Fibroblast of peridontal ligament (primary cell): ENCODE results near the gene DESI1.
A peak's percentile ranks its signal among the peaks of the same experiment; 100 is the strongest.
"Not testable (repeated sequence)": the region's sequence is repeated elsewhere in the genome, so short reads cannot be mapped to it uniquely, and the experiment has no call there.

Source experiments
- DNase-seq: peaks from one replicate; pipeline ENCODE4 v3.0.0-alpha.2; 2010; ENCODE audit errors: extremely low read depth

The DESI1 gene

DNA sequence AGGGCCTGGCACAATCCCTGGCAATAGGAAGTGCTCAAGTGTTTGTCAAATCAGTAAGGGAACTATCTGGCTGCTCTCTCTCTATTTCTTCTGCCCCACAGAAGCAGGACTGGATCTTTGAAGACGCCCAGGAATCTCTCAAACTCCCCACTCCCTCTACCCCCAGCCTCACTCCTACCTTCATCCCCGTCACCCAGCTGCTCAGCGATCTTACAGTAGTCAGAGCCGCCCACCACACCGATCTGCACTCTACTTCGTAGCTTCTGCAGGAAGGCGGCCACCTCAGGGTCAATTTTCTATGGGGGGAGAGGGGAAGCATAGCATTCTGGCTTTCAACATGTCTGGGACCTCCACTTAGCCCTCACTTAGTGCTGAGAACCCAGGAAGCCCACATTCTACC is 34.9 kb downstream of the DESI1 start:
- DNase-seq, result no peak

DNA sequence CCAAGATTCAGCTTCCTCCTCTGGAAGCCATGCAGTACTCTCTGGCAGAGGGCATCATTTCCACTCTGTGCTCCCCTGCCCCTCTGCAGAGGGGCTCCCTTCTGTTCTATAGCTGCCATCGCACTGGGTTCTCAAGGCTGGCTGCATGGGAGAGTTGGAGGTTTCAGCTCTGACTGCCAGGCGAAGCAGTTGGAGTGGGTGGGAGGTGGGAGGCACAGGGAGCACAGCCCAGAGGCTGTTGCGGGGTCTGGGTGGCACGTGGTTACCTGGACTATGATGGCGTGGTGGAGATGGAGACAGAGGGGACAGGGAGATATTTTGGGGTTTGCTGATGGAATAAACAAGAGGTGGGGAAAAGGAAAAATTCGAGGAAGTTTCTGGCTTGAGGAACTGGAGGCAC is 36.0 kb downstream of the DESI1 start:
- DNase-seq, result no peak

DNA sequence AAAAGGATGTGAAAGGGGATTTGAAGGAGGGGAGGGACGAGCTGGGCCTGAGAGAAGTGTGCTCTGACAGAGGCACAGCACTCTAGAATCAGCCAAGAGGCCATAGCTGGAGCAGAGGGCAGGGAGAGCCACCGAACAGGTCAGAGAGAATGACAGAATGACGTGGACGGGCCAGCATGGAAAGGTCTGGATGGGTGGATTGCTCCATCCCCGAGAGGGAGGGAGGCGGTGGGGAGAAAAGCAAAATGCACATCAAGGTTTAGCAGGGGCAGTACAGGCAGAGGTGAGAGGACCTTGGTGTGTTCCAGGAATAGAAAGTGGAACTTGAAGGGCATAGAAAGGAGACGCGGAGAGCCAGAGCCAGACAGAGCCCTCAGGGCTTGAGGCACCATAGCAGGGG is 38.1 kb downstream of the DESI1 start:
- no peak for DNase-seq

DNA sequence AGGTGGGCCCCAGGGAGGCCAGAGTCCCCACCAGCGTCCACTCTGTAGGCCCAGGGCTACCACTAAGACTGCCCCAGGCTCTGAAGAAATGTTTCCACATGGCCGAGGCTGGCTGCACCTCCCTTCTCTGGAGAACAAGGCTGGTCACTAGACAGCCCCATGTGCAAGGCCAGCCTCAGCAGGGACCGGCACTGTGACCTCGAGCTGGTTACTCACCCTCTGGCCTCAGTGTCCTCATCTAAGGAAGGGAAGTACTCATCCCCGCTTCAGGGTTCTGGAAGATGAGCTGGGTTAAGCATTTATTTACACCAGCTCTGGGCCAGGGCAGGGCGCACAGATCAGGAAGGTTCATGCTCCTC is 40.9 kb downstream of the DESI1 start:
- no peak for DNase-seq

DNA sequence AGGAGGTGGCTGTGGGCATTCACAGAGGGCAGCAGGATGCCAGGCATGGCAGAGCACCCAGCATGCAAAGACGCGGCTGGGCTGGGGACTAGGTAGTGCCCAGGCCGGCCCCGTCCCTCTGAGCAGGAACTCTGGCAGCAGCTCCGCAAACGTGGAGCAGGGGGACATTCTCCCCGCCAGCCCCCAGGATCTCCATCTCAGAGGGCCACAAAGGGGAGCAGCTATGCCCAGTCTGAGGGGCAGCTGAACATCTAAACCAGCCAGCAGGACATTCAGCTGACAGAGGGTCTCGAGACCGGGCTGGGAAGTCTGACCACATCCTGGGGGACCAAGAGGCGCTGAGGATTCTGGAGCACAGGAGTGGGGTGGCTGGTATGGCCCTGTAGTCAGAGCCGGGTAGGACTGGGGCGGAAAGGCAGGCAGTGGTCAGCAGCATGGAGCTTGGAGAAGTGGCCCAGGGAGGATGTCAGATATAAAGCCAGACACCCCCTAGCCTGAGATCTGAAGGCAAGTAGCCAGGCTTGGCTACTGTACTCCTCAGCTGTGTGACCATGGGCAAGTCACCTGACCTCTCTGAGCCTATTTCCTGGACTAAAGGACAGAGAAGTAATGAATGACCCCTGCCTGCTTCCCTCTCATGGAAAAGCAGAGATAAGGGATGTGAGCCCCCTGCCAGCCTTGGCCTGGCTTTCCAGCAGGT is 41.4 kb downstream of the DESI1 start:
- no peak for DNase-seq

DNA sequence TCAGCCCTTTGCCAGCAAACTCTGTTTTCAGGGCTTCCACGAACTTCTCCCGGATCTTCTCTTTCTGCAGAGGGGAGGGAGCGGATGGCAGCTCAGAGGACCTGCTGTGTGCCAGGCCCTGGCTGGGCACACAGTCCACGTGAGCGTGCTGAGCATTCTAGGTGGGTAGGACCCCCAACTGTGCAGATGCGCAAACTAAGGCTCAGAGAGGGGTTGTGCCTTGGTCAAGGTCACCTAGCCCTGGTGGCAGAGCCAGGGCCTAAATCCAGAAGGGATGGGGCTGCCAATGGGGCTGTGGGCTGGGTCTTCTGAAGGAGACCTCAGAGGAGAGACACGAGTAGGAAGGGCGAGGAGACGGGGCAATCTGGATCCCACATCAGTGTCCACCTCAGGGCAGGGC is 42.0 kb downstream of the DESI1 start:
- DNase-seq, result no peak

DNA sequence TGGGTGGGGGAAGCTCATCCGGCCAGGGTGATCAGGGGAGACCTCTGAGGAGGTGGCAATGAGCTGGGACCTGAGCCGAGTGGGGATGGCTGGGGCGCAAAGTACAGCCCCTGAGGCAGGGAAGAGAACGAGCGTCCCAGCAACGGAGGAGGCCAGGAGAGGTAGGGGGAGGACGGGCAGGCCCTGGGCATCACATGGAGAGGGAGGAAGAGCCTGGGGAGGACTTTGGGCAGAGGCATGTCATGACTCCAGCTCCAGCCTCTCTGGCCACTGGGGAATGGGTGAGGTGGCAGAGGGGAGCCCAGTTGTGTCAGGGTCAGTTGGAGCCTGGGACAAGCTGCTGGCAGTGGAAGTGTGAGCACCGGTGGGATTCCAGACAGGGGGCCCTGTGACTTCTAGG is 42.7 kb downstream of the DESI1 start:
- DNase-seq, result no peak

DNA sequence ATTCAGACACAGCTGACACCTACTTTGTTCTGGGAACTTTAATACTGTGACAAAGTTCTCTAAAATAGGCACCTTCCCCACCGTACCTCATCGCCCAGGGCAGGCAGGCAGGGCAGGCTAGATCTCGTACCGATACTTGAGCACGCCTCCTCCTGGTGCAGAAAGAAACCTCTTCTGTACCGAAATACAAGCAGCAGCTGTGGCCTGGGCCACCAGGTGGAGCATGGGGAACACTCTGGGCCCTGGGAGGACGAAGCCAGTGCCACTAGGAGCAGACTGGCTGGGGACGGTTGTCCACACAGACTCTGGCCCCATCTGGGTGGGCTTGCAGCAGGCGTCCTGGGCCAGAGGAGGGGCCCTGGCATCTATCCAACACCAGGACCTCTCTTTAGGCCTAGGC is 44.0 kb downstream of the DESI1 start:
- DNase-seq, result peak; percentile 25

DNA sequence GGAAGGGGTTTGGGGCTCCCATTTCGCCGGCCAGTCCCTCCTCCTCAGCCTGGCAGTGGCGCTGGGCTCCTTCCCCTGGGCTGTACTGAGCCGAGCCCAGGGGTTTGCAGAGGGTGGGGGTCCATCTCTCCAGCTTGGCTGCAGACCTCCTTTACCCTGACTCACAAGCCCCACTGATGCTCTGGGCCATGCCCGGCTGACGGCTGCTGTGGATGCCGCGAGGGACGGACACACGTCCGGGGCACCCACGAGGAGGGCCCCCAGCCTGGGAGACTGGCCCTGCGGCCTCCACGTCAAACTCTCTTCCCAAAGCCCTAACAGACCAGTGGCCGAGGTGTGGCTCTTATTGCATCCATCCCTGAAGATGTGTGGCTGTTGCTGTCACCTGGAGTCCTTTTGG is 45.3 kb downstream of the DESI1 start:
- DNase-seq, result no peak

DNA sequence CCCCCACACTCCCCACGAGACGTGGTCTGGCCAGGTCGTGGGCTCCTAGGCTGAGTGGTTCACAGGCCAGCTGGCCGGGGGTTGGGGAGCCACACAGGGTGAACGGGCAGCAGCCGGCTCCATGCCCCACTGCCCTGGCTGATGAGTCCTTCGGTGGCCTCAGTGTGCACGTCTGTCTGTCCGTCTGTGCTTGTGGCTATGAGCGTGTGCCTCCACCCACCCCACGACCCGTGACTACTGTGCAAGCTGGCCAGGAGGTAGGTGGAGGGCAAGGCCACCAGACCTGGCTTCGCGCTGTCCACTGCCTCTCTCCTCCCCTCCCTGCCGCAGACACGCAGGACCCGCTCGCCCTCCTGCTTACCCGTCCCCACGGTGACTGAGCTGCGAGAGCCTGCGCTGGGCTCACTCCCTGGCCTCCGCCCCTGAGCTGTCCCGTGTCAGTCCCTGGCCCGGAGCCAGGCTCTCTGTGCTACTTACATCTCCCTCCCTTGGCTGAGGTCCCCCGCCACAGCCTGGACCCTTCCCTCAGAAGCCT is 45.9 kb downstream of the DESI1 start:
- no peak for DNase-seq

DNA sequence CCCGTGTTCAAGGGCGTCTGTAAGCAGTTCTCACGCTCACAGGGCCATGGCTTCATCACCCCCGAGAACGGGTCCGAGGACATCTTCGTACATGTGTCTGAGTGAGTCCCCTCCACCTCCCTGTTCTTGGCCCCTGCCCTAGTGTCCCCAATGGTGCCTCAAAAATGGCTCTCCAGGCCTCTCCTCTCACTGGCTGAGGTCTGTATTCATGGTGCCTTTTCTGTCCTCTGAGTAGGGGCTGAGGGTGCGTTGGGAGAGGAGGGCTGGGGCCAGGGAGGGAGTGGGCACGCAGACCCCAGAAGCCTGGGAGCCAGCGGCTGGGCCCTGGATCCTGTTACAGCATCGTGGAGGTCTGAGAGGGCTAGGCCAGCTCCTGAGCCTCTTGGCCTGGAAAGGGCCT is 47.2 kb downstream of the DESI1 start:
- DNase-seq, result no peak

DNA sequence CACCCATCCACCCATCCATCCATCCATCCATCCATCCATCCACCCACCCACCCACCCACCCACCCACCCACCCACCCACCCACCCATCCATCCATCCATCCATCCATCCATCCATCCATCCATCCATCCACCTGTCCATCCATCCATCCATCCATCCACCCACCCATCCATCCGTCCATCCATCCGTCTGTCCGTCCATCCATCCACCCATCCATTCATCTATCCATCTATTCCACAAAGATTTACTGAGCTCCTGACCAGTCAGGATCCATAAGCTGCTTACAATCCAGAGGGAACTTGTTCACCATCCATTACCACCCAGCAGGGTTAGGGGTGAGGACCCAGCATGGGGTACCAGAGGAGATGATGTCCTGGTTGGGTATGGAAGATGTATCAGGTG is 48.5 kb downstream of the DESI1 start:
- not testable (repeated sequence) for DNase-seq

DNA sequence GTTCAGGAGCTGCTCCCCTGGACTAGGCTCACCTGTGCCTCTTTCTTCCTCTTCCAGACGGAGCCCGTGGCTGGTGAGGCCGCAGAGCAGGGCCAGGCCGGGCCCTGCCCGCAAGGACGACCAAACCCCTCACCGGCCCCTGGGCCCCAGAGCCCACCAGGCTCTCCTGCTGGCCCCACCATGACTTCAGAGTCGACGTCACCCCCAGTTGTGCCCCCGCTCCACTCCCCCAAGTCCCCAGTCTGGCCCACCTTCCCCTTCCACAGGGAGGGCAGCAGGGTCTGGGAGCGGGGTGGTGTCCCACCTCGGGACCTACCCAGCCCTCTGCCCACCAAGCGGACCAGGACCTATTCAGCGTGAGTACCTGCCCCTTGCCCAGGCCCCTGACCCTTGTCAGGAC is 49.1 kb downstream of the DESI1 start:
- DNase-seq, result no peak

DNA sequence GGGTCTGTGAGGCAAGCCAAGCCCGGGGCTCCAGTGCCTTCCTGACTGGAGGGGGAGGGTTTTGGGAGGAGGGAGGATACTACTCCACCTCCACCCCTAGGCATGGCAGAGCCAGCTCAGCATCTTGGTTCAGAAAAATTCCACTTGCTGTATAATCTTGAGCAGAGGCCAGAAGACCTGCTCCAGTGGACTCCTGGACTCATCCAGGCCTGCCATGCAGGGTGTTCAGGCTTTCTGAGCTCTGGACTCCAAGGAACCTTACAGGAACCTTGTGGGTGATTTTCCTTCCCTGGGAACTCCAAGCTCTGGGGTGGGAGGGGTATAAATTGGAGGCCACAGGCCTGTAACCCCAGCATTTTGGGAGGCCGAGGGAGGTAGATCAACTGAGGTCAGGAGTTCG is 50.6 kb downstream of the DESI1 start:
- DNase-seq, result no peak

DNA sequence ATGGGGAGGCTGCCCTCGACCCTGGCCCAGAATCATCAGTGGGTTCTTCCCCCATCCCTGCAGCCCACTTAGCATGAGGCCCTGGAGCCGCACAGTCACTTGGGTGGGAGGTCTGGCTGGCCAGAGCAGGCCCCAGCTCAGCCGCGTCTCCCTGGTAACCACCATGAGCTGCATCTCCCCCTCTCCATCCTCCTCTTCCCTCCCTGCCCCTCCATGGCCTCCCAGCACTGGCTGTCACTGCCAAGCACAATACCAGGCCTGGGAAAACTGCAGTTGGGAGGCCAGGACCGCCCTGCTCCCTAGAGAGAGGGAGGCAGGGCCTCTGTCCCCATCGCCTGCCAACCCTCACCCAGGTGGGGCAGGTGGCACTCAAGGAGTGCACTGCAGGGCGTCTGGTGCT is 52.0 kb downstream of the DESI1 start:
- no peak for DNase-seq

DNA sequence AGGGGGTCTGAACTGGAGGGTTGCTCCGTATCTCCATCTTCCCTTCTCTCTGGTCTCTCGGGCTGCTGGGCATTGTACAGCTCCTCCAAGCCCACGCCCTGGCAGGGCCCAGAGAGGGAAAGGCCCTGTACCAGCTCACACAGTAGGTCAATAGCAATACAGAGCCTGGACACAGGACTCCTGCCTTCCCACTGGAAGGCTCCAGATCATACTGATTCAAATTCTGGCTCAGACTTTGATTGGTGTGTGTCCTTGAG is 53.4 kb downstream of the DESI1 start:
- DNase-seq, result no peak

DNA sequence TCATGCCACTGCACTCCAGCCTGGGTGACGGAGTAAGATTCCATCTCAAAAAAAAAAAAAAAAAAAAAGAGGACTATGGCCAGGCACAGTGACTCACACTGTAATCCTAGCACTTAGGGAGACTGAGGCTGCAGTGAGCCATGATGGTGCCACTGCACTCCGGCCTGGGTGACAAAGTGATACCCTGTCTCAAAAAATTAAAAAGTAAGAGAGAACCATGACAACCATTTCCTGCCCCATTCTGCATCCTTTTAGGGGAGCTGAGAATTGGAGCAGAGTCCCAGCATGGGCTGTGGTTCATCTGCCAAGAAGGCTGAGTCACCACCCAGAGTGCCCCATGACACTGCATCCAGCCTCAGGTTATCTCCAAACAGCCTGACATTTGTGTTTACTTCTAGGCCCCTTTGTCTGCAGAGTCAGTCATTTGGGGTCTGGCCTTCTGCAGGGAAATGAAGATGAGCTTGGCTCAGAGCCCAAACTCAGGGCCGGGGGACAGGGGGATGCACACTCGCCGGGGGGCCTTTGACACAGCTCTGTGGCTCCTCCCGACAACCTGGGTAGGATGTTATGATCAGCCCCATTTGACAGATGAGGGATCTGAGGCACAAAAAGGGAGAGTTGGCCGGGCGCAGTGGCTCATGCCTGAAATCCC is 55.3 kb downstream of the DESI1 start:
- DNase-seq, result peak; percentile 77

DNA sequence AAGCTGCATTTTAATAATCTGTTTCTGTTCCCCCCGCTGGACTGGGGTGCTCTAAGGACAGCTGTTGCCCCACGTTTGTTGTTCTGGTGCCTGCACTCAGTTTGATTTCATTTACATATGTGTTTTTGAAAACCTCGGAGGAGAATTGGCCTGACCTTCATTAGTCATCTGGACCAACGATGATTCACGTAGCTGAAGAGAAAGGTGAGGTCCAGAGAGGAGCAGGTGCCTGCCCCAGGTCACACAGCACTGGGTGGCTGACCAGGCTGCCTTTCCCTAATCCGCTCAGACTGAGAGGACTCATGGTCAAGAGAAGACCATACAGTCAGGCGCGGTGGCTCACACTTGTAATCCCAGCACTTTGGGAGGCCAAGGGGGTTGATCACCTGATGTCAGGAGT is 56.3 kb downstream of the DESI1 start:
- DNase-seq, result no peak

DNA sequence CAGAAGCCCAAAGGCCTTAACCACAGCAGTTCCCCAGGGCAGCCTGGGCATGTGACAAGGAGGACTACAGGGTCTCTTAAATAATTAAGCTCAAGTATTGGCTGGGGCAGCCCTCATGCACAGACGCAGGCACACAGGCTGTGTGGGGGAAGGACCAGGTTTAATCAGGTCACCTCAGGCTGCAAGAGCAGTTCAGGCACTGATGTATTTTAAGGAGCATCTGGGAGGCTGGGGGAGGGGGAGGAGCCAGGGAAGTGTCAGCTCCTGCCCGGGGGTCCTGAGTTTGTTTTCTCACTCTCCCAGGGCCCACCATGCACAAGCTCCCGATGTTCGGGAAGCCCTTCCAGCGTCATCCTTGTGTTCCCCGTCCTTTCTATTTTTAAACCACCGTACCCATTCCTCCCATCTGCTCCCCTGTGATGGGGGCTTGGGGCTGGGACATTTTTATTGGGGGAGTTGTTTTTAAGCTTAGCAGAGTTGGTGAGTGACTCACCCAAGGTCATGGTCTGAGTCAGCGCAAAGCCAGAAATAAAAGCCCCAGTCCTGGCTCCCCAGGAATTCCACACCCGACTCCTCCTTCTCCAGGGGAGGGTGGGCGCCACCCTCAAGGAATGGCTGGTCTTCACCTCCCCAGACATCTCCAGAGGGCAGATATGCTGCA is 57.7 kb downstream of the DESI1 start:
- DNase-seq, result peak; percentile 66

DNA sequence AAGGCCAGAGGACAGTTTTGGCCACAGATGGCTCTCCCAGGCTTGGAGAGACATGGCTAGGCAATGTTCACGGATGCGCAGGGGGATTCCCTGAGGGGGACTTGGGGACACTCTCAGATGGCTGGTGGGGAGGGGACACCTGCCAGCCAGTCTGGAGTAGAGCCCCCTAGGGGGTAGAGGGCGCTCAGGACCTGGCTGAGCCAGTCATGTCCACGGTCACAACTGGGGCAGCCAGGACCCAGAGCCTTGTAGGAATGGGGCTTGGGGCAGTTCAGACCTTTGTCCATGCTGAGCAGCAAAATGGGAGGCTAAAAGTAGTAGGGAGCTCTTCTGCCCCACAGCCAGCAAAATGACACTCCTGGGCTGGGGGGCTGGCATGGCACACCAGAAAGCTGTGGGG is 58.4 kb downstream of the DESI1 start:
- no peak for DNase-seq

DNA sequence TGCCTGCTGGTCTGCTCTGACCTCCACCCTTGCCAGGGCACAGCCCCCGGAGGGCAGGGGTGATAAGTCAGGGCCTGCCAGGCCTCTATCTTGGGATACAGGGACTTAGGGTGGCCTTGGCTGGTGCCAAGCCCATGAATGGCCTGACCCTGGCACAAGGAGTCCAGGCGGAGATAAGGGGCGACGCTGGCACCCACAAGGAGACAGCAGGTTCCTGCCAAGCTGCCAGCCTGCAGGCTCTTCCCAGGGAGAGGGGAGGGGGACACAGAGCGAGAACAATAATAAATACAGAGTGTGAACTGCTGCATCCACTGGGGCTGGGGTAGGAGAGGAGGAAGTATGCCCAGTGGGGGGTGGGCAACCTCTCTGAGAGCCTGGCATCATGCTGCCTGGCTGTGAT is 59.1 kb downstream of the DESI1 start:
- no peak for DNase-seq

DNA sequence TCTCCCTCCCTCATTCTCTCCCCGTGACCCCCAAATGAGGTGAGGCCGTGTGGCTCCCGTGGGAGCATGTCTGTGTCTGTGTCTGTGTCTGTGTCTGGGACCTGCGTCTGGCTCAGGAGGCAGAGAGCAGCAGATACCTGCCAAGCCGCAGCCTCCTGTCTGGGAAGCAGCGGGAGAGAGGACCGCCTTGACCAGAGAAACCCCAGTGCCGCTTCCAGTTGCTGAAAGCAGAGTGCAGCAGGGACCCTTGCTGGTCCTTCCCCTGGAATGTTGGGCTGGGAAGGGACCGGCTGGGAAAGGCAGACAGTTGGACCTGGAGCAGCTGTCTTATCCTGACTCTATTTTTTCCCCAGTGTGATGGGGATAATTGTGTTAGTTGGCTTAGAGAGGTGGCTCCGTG is 59.5 kb downstream of the DESI1 start:
- no peak for DNase-seq

DNA sequence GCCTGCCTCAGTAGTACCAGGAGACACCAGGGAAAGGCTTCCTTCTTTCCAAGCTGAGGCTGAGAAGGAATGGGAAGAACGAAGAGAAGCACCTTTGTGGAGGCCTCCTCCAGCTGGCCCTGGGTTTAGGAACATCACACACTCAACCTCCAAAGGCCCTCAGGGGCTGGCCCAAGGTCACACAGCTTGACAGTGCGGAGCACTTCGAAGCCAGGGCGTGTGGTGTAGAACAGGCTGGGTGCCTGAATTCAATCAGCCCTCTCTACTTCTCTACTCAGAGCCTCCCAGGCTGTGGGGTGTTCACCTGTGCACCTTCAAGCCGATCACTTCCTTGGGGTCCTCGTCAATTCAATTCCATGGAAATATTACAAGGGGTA is 60.8 kb downstream of the DESI1 start:
- DNase-seq, result no peak

DNA sequence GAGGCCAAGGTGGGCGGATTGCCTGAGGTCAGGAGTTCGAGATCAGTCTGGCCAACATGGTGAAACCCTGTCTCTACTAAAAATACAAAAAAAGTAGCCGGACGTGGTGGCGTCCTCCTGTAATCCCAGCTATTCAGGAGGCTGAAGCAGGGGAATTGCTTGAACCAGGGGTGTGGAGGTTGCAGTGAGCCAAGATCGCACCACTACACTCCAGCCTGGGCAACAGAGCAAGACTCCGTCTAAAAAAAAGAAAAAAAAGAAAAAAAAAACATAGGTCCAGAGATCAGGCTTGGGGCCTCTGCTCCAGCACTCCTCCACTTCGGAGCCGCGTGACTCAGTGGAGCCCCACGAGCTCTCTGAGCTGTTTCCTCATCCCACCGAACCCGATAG is 62.6 kb downstream of the DESI1 start:
- not testable (repeated sequence) for DNase-seq
